A673 (cell line): ENCODE data around the gene CTIF.

Source experiments
- CTCF ChIP-seq: fragments of 300-800, 200-600 bp; sonication (generic); conservative IDR thresholded peaks from 2 replicates; pipeline ENCODE4 v1.5.1; 2017; ENCODE audit warnings: low read depth, mild to moderate bottlenecking, antibody characterized with exemption, low read length, moderate library complexity, mixed read lengths
- EZH2 ChIP-seq: fragments of 200-600 bp; sonication (generic); IDR thresholded peaks from 2 replicates; pipeline ENCODE4 v1.6.1; 2017; ENCODE audit warnings: borderline replicate concordance, low read depth, mild to moderate bottlenecking, mixed read lengths, antibody characterized with exemption, low read length; ENCODE audit not compliant: poor library complexity, severe bottlenecking

- TF ChIP-seq CTCF (no peak), EZH2 (no peak)
These were observed 166.2 kb downstream of the CTIF start for GRCh38 chr18:48705043-48705442.
